Measurements from ENCODE around the gene JAM2. TPM values are rescaled to one million over a fixed set of nuclear protein-coding genes. Genes with fewer than 3 reads are reported as not detected.
A peak's percentile ranks its signal among the peaks of the same experiment; 100 is the strongest.

Gene JAM2
- total RNA-seq, 2 donors from 2014 or later: 0.33 to 3.4 TPM

- Histone ChIP-seq H3K27ac (no peak overlapping the region), H3K9me3 (no peaks in the 10 kb centered on the region), H3K4me3 (no peak overlapping the region), H3K27me3 (no peaks in the 10 kb centered on the region), H3K4me1 (no peaks in the 10 kb centered on the region), H3K36me3 (replicated peaks in 1 of 2; ENCODE audit: insufficient read depth in 1 of 2, low read depth in 2 of 2) (no peaks in the 10 kb centered on the region)
- intact Hi-C loops (cut with DNase I): loop anchor here (10.0 kb wide), 1 partner anchor 86 kb away; no protein-coding TSS in a partner anchor
- ATAC-seq: no peak
- whole genome bisulfite sequencing, 2 donors: 88 to 95% methylated on average over 1 of the region's 1 CpG
- TF ChIP-seq POLR2A (IDR thresholded peaks at IDR 0.05) (no peak), CTCF (IDR thresholded peaks at IDR 0.05) (no peak)
- no peak for DNase-seq
Observed at GRCh38 chr21:25700741-25701140, 61.7 kb downstream of the JAM2 start.

GRCh38 chr21:25701529-25701928 is 62.5 kb downstream of the JAM2 start:
- Histone ChIP-seq H3K27me3 (no peaks in the 10 kb centered on the region), H3K27ac (no peak overlapping the region), H3K9me3 (no peaks in the 10 kb centered on the region), H3K4me1 (no peaks in the 10 kb centered on the region), H3K4me3 (no peak overlapping the region), H3K36me3 (replicated peaks in 1 of 2; ENCODE audit: insufficient read depth in 1 of 2, low read depth in 2 of 2) (no peaks in the 10 kb centered on the region)
- DNase-seq (no peak), ATAC-seq (no peak)
- intact Hi-C loops (cut with DNase I): loop anchor here (10.0 kb wide), 1 partner anchor 87 kb away; no protein-coding TSS in a partner anchor
- WGBS, 2 donors: 58 to 59% methylated on average over 4 of the region's 4 CpGs
- TF ChIP-seq POLR2A (IDR thresholded peaks at IDR 0.05): no peak
- TF ChIP-seq CTCF (IDR thresholded peaks at IDR 0.05): no peak

- H3K9me3 ChIP-seq: no peaks in the 10 kb centered on the region
- no peaks in the 10 kb centered on the region for H3K27me3 ChIP-seq
- H3K4me1 ChIP-seq: no peaks in the 10 kb centered on the region
- H3K36me3 ChIP-seq (replicated peaks in 1 of 2; ENCODE audit: insufficient read depth in 1 of 2, low read depth in 2 of 2): no peaks in the 10 kb centered on the region
- no peak overlapping the region for H3K4me3 ChIP-seq
- 45 to 50% methylated on average over 7 of the region's 7 CpGs for WGBS, 2 donors
- intact Hi-C loops (cut with DNase I): loop anchor here (10.0 kb wide), 1 partner anchor 94 kb away; no protein-coding TSS in a partner anchor
- DNase-seq (peak in 3 of 4 donors; percentile 32 to 44 (median 42)), ATAC-seq (no peak)
- TF ChIP-seq POLR2A (IDR thresholded peaks at IDR 0.05): no peak
- peak; percentile 58 to 77 (median 65) for TF ChIP-seq CTCF (IDR thresholded peaks at IDR 0.05)
- no peak overlapping the region for H3K27ac ChIP-seq
Observed at GRCh38 chr21:25708467-25709065, 69.5 kb downstream of the JAM2 start.

- Histone ChIP-seq H3K4me1 (no peaks in the 10 kb centered on the region), H3K9me3 (no peaks in the 10 kb centered on the region), H3K27ac (no peak overlapping the region), H3K36me3 (replicated peaks in 1 of 2; ENCODE audit: insufficient read depth in 1 of 2, low read depth in 2 of 2) (no peaks in the 10 kb centered on the region), H3K27me3 (no peaks in the 10 kb centered on the region), H3K4me3 (no peak overlapping the region)
- intact Hi-C loops (cut with DNase I): loop anchor here (10.0 kb wide), 1 partner anchor 95 kb away; no protein-coding TSS in a partner anchor
- DNase-seq (no peak), ATAC-seq (no peak)
- 63 to 69% methylated on average over 5 of the region's 5 CpGs for WGBS, 2 donors
- TF ChIP-seq POLR2A (IDR thresholded peaks at IDR 0.05) (no peak), CTCF (IDR thresholded peaks at IDR 0.05) (no peak)
Observed at GRCh38 chr21:25709684-25710265, 70.7 kb downstream of the JAM2 start.
